Pancreas (tissue), 10 donors: ENCODE results near the gene ADAMTS14. TPM values are rescaled to one million over a fixed set of nuclear protein-coding genes. Genes with fewer than 3 reads are reported as not detected.

ENCODE experiments used
- ATAC-seq, 4 donors: fragments of 200-7000 bp; cut with Tn5 transposase; one replicate each; pipeline versions ENCODE4 v1.8.0 to v1.9.1; 2020; ENCODE audit warnings: mild to moderate bottlenecking in 4 of 4, moderate library complexity in 4 of 4
- DNase-seq, 6 donors: peaks; one replicate each; pipeline ENCODE4 v3.0.0-alpha.2; 2020
- FAIRE-seq: peaks from 2 replicates; lab custom pipeline; 2012; peaks lifted over from hg19 to GRCh38; lab: Jason Lieb, UNC
- H3K27ac ChIP-seq, 4 donors: fragments of 200-600 bp; sonication (generic); 1 replicate in 3 of 4; 2 replicates in 1 of 4; pipeline versions ENCODE4 v1.5.0 to v1.8.0; 2020
- H3K27me3 ChIP-seq, 4 donors: fragments of 200-600 bp; one replicate each; pipeline ENCODE4 v1.8.0; 2021
- H3K36me3 ChIP-seq, 3 donors: fragments of 200-600 bp; sonication (generic) in 1 of 3; one replicate each; pipeline versions ENCODE4 v1.5.0 to v1.8.0; 2020 to 2021
- H3K4me1 ChIP-seq, 3 donors: fragments of 200-600 bp; one replicate each; pipeline ENCODE4 v1.8.0; 2021
- H3K4me3 ChIP-seq, 4 donors: fragments of 200-600 bp; sonication (generic) in 2 of 4; one replicate each; pipeline versions ENCODE4 v1.5.0 to v1.8.0; 2020 to 2021
- H3K9me3 ChIP-seq, 4 donors: fragments of 200-600 bp; one replicate each; pipeline ENCODE4 v1.8.0; 2021
- CTCF ChIP-seq, 4 donors: fragments of 200-600 bp; sonication (generic) in 3 of 4; IDR thresholded peaks; one replicate each; pipeline versions ENCODE4 v1.5.0 to v1.8.0; 2021; ENCODE audit warnings: antibody characterized with exemption in 4 of 4
- WGBS, 2 donors: extraction: QIAGEN DNeasy Blood & Tissue Kit; methylation state at CpG; one replicate each; pipeline ENCODE4 v1.1.7; 2013; 5-methylcytosine and 5-hydroxymethylcytosine counted together
- intact Hi-C, 3 donors: fragments of 100-400 bp; cut with DNase I; formaldehyde crosslinking; loops; one replicate each; pipeline versions ENCODE4 v1.11.1 to v1.14.2; 2022
- polyA plus RNA-seq, 2 donors: library from polyadenylated mRNA; stranded (reverse); fragments of 200-250 nt; gene quantifications; one replicate each; pipeline ENCODE4 v1.2.3, GENCODE V29; 2013
- total RNA-seq, 6 donors: library from RNA; stranded (reverse); fragmentation: NEBNext Ultra II Directional in 4 of 6; extraction: Animal tissue kit (Norgen Biotek cat#: 25700) in 4 of 6; gene quantifications; one replicate each; pipeline versions ENCODE4 v1.2.1 to v1.2.4, GENCODE V29; 2021 to 2023
- donor health status: healthy with polysubstance abuse.
- donor health status: DM: no; HTN: no; CAD: no; lungs with moderate emphysema.
- donor health status: DM: no; HTN: no; CAD: no.
- donor health status: control.
- donor health status: control.
- donor health status: Bipolar disorder and iron deficiency.
- donor health status: DM: yes; HTN: yes; CAD: no.
- donor health status: DM: no; HTN: no; CAD: no.
- donor health status: DM: no; HTN: no; CAD: no.
- donor health status: DM: yes; HTN: yes; CAD: no.

ADAMTS14 gene
- total and polyA plus RNA-seq, 8 donors = 0.06 to 2.2 (median 0.23) TPM; not detected in 2

DNA sequence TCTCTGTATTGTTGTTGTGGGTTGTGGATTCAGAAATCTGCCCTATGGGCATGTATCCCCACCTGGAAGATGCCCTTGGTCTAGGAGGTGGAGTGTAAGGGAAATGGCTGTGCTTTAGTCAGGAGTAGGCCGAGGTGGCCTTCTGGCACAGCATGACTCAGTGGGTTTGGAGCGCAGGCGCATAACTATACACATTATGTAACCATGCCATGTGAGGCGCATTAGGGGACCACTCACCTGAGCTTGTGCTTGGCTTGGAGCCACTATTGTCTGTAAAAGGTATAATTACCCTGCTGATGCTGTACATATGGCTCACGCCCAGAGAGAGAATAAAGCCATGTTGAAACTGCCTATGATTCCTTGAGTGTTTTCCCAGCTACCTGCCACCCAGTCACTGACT, 20.6 kb upstream of the ADAMTS14 start:
- no peak for FAIRE-seq
- no peaks in the 10 kb centered on the region for H3K4me1 ChIP-seq
- intact Hi-C loops = no loop called here
- no peaks in the 10 kb centered on the region for H3K36me3 ChIP-seq
- TF ChIP-seq CTCF (IDR thresholded peaks at IDR 0.05) = no peak
- no peak overlapping the region for H3K4me3 ChIP-seq
- ATAC-seq = no peak
- H3K27me3 ChIP-seq = no peaks in the 10 kb centered on the region
- WGBS, 2 donors = 98 to 99% methylated on average over 5 of the region's 5 CpGs
- no peak for DNase-seq
- H3K9me3 ChIP-seq = no peaks in the 10 kb centered on the region
- H3K27ac ChIP-seq = no peak overlapping the region

DNA sequence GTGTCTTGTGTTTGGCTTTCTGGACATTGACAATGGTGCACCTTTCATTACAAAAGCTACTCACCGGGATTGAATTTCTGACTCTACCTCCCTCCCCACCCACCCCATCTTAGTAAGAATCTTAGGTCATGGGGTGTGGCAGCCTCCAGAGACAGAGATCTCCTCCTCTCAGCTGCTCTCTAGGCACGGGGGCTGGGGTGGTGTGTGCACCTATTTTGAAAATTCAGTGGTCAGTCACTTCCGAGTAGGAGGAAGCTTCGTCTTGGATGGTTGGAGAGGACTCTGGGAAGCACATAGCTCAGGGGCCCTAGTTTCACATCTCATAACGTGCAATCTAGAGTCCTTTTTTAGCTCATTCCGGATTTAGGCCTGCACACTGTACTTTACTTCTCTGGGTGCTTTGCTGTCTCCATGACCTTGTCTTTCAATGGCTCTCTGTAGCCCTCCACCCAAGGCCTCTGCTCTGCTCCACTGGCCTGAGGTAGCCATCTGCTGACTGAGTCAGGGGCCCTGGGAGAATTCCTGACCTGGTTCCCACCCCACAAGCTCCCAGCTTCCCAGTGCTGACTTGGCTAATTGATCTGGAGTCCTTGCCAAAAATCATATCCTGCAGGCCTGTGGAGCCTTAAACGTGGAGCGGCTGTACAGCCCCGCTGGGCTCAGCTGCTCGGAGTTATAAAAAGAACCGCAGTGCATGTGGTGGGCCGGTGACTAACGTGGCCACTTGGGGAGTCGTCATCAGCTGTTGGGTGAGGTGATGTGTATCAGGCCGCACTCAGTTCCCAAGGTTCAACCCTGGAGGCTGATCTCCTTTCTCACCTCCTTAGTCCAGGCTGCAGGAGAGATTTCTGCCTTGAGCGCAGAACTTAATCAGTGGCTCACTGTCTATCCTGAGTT, 19.3 kb upstream of the ADAMTS14 start:
- 71% methylated on average over 16 of the region's 16 CpGs for WGBS, 2 donors
- no peaks in the 10 kb centered on the region for H3K27me3 ChIP-seq
- H3K4me1 ChIP-seq = no peaks in the 10 kb centered on the region
- no peaks in the 10 kb centered on the region for H3K36me3 ChIP-seq
- FAIRE-seq (no peak), ATAC-seq (peak in 3 of 4 donors; percentile 40 to 67 (median 60)), DNase-seq (peak in 3 of 6 donors; percentile 11 to 28 (median 16))
- intact Hi-C loops = no loop called here
- no peak overlapping the region for H3K27ac ChIP-seq
- no peak overlapping the region for H3K4me3 ChIP-seq
- no peak for TF ChIP-seq CTCF (IDR thresholded peaks at IDR 0.05)
- H3K9me3 ChIP-seq = no peaks in the 10 kb centered on the region

- no peak overlapping the region for H3K27ac ChIP-seq
- FAIRE-seq = no peak
- intact Hi-C loops = no loop called here
- H3K36me3 ChIP-seq = no peaks in the 10 kb centered on the region
- H3K4me1 ChIP-seq = no peaks in the 10 kb centered on the region
- no peak for ATAC-seq
- no peak for TF ChIP-seq CTCF (IDR thresholded peaks at IDR 0.05)
- no peak for DNase-seq
- no peaks in the 10 kb centered on the region for H3K27me3 ChIP-seq
- no peak overlapping the region for H3K4me3 ChIP-seq
- 86 to 91% methylated on average over 12 of the region's 12 CpGs for WGBS, 2 donors
- no peaks in the 10 kb centered on the region for H3K9me3 ChIP-seq
These were observed 17.0 kb upstream of the ADAMTS14 start for GRCh38 chr10:70655316-70655715.

GRCh38 chr10:70656489-70656888, 15.8 kb upstream of the ADAMTS14 start:
- 46 to 57% methylated on average over 3 of the region's 3 CpGs for WGBS, 2 donors
- H3K27ac ChIP-seq = no peak overlapping the region
- FAIRE-seq (no peak), DNase-seq (peak in 1 of 6 donors; percentile 38), ATAC-seq (peak in 2 of 4 donors; percentile 55 to 90)
- no peaks in the 10 kb centered on the region for H3K4me1 ChIP-seq
- H3K9me3 ChIP-seq = no peaks in the 10 kb centered on the region
- no peaks in the 10 kb centered on the region for H3K27me3 ChIP-seq
- TF ChIP-seq CTCF (IDR thresholded peaks at IDR 0.05) = no peak
- no peaks in the 10 kb centered on the region for H3K36me3 ChIP-seq
- intact Hi-C loops = no loop called here
- H3K4me3 ChIP-seq = no peak overlapping the region

- H3K36me3 ChIP-seq = no peaks in the 10 kb centered on the region
- H3K4me1 ChIP-seq = no peaks in the 10 kb centered on the region
- TF ChIP-seq CTCF (IDR thresholded peaks at IDR 0.05) = no peak
- no peaks in the 10 kb centered on the region for H3K27me3 ChIP-seq
- no peak overlapping the region for H3K4me3 ChIP-seq
- intact Hi-C loops = no loop called here
- WGBS, 2 donors = 85 to 90% methylated on average over 6 of the region's 6 CpGs
- H3K27ac ChIP-seq = no peak overlapping the region
- H3K9me3 ChIP-seq = no peaks in the 10 kb centered on the region
- ATAC-seq (no peak), DNase-seq (no peak), FAIRE-seq (no peak)
These were observed 15.3 kb upstream of the ADAMTS14 start for GRCh38 chr10:70657041-70657440.
